ENCODE measurements around the gene FOXP2. TPM values are rescaled to one million over a fixed set of nuclear protein-coding genes. Genes with fewer than 3 reads are reported as not detected.

FOXP2 gene
- polyA plus RNA-seq, 2 of the 4 experiments (the other 2 are of a cell fraction): 0.05 TPM; not detected in 1

DNA sequence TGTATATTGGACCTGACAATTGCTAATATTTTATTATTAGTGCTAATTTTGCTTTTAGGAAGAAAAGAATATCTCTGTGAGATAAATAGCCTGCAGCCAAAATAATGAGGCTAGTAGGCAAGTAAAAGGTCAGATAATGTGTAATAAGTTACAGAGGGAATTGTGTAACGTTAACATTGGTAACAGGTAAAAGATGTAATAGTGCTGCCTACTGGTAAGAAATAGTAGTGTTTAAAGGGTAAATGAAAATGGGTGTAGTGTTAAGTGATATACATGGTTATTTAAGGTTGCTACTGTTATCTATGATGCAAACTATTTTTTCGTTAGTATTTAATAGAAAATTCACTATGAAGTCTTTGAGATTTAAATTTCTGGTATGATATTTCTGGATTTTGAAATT, 9.2 kb upstream of the FOXP2 start (continued):
- TF ChIP-seq, protein P1, sequence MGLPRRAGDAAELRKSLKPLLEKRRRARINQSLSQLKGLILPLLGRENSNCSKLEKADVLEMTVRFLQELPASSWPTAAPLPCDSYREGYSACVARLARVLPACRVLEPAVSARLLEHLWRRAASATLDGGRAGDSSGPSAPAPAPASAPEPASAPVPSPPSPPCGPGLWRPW (IDR thresholded peaks at IDR 0.05): no peak
- TF ChIP-seq HDAC2 (IDR thresholded peaks at IDR 0.05) (no peak), ZFP36 (IDR thresholded peaks at IDR 0.05; ENCODE audit: borderline replicate concordance, partially characterized antibody) (no peak), HEYL (CRISPR knock-in tag; IDR thresholded peaks at IDR 0.05) (no peak), NR3C1 (IDR thresholded peaks at IDR 0.05) (no peak), PHF8 (IDR thresholded peaks at IDR 0.05; ENCODE audit: borderline replicate concordance, low read depth) (no peak), SMC3 (IDR thresholded peaks at IDR 0.05) (peak; percentile 49; the same call in 1 of the 3 replicates), CEBPB (IDR thresholded peaks at IDR 0.05) (peak; percentile 42 to 61; a peak in 3 of 4 replicates)
- TF ChIP-seq, protein P2, sequence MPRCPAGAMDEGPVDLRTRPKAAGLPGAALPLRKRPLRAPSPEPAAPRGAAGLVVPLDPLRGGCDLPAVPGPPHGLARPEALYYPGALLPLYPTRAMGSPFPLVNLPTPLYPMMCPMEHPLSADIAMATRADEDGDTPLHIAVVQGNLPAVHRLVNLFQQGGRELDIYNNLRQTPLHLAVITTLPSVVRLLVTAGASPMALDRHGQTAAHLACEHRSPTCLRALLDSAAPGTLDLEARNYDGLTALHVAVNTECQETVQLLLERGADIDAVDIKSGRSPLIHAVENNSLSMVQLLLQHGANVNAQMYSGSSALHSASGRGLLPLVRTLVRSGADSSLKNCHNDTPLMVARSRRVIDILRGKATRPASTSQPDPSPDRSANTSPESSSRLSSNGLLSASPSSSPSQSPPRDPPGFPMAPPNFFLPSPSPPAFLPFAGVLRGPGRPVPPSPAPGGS (IDR thresholded peaks at IDR 0.05): no peak

DNA sequence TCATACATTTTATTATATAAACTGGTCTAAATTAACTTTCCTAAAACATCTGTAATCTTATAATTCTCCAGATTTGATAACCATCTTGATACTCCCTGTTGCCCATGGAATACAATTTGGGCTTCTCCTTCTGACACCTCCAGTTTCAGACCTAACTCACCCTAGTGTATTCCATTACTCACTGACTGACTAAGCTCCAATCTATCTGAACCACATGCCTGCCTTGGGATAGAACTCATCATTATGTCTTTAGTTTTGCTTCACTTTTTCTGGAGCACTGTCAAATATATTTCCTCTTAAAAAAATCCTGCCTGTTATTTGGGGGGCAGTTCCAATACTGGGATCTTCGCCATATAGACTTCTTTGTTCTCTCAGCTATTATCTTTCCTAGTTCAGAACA, 4.9 kb upstream of the FOXP2 start:
- Histone ChIP-seq H3K27ac (no peak overlapping the region), H3K4me1 (peaks cover 4% of the 10 kb centered on the region; the same call in 2 of the 3 replicates), H3K4me2 (no peak overlapping the region), H3K4me3 (no peak overlapping the region), H3K9me3 (no peaks in the 10 kb centered on the region)
- POLR2A ChIA-PET: no interaction called here
- TF ChIP-seq NR3C1 (IDR thresholded peaks at IDR 0.05): no peak
- TF ChIP-seq, protein P3, sequence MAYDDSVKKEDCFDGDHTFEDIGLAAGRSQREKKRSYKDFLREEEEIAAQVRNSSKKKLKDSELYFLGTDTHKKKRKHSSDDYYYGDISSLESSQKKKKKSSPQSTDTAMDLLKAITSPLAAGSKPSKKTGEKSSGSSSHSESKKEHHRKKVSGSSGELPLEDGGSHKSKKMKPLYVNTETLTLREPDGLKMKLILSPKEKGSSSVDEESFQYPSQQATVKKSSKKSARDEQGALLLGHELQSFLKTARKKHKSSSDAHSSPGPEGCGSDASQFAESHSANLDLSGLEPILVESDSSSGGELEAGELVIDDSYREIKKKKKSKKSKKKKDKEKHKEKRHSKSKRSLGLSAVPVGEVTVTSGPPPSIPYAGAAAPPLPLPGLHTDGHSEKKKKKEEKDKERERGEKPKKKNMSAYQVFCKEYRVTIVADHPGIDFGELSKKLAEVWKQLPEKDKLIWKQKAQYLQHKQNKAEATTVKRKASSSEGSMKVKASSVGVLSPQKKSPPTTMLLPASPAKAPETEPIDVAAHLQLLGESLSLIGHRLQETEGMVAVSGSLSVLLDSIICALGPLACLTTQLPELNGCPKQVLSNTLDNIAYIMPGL (CRISPR knock-in tag; IDR thresholded peaks at IDR 0.05; ENCODE audit: borderline replicate concordance): no peak
- no peak for TF ChIP-seq ESRRA (IDR thresholded peaks at IDR 0.05; ENCODE audit: borderline replicate concordance, low read length)
- TF ChIP-seq, protein P4, sequence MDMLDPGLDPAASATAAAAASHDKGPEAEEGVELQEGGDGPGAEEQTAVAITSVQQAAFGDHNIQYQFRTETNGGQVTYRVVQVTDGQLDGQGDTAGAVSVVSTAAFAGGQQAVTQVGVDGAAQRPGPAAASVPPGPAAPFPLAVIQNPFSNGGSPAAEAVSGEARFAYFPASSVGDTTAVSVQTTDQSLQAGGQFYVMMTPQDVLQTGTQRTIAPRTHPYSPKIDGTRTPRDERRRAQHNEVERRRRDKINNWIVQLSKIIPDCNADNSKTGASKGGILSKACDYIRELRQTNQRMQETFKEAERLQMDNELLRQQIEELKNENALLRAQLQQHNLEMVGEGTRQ (IDR thresholded peaks at IDR 0.05): no peak
- TF ChIP-seq RNF2 (IDR thresholded peaks at IDR 0.05; ENCODE audit: borderline replicate concordance, low read depth): no peak
- no peak for TF ChIP-seq NPAS2 (CRISPR knock-in tag; IDR thresholded peaks at IDR 0.05; ENCODE audit: borderline replicate concordance)
- no peak for TF ChIP-seq RCOR1 (IDR thresholded peaks at IDR 0.05; ENCODE audit: low read depth, low read length)
- TF ChIP-seq ZFP36 (IDR thresholded peaks at IDR 0.05; ENCODE audit: borderline replicate concordance, partially characterized antibody): no peak
- no peak for TF ChIP-seq HOXB5 (CRISPR knock-in tag; IDR thresholded peaks at IDR 0.05)
- FAIRE-seq: no peak
- no peak for DNase-seq (ENCODE audit: low read depth in 1 of 2, low spot score in 1 of 2)
- CTCF ChIA-PET: no interaction called here
- 42% methylated on average over 1 of the region's 1 CpG for WGBS (ENCODE audit: missing lambda C conversion rate)
- no peak for ATAC-seq

DNA sequence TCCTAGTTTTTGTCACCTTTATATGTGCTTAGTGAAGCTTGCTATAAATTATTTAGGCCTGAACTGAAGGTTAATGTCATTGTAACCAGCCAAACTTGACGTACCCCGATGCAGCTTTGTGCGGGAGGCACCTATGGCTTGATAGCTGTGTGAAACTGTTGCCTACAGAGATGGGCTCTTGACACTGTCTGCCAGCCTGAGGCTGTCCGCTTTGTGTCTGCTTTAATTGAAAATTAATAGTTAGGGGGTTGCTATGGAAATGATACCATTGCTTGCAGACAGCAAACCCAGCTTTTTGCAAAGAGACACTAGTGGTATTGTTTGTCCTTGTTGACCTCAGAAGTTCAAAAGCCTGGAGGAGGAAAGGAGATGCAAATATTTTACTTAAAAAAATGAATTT, 2.1 kb upstream of the FOXP2 start:
- DNase-seq (ENCODE audit: low read depth in 1 of 2, low spot score in 1 of 2): no peak
- WGBS (ENCODE audit: missing lambda C conversion rate): 83% methylated on average over 4 of the region's 4 CpGs
- no peak for ATAC-seq
- POLR2A ChIA-PET: no interaction called here
- no peaks in the 10 kb centered on the region for H3K9me3 ChIP-seq
- H3K4me3 ChIP-seq: no peak overlapping the region
- H3K4me1 ChIP-seq: peaks cover 17% of the 10 kb centered on the region
- CTCF ChIA-PET: no interaction called here
- TF ChIP-seq, protein P5, sequence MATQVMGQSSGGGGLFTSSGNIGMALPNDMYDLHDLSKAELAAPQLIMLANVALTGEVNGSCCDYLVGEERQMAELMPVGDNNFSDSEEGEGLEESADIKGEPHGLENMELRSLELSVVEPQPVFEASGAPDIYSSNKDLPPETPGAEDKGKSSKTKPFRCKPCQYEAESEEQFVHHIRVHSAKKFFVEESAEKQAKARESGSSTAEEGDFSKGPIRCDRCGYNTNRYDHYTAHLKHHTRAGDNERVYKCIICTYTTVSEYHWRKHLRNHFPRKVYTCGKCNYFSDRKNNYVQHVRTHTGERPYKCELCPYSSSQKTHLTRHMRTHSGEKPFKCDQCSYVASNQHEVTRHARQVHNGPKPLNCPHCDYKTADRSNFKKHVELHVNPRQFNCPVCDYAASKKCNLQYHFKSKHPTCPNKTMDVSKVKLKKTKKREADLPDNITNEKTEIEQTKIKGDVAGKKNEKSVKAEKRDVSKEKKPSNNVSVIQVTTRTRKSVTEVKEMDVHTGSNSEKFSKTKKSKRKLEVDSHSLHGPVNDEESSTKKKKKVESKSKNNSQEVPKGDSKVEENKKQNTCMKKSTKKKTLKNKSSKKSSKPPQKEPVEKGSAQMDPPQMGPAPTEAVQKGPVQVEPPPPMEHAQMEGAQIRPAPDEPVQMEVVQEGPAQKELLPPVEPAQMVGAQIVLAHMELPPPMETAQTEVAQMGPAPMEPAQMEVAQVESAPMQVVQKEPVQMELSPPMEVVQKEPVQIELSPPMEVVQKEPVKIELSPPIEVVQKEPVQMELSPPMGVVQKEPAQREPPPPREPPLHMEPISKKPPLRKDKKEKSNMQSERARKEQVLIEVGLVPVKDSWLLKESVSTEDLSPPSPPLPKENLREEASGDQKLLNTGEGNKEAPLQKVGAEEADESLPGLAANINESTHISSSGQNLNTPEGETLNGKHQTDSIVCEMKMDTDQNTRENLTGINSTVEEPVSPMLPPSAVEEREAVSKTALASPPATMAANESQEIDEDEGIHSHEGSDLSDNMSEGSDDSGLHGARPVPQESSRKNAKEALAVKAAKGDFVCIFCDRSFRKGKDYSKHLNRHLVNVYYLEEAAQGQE (IDR thresholded peaks at IDR 0.05): no peak
- TF ChIP-seq TFCP2L1 (CRISPR knock-in tag; IDR thresholded peaks at IDR 0.05) (no peak), NR3C1 (IDR thresholded peaks at IDR 0.05) (no peak), KDM5A (IDR thresholded peaks at IDR 0.05) (no peak), RCOR1 (IDR thresholded peaks at IDR 0.05; ENCODE audit: low read depth, low read length) (no peak), KDM1A (IDR thresholded peaks at IDR 0.05; ENCODE audit: low read depth) (no peak), HEYL (CRISPR knock-in tag; IDR thresholded peaks at IDR 0.05) (no peak), GATA3 (IDR thresholded peaks at IDR 0.05; ENCODE audit: borderline replicate concordance) (no peak), HOXB5 (CRISPR knock-in tag; IDR thresholded peaks at IDR 0.05) (no peak), ZSCAN20 (CRISPR knock-in tag; IDR thresholded peaks at IDR 0.05) (no peak), JUN (IDR thresholded peaks at IDR 0.05) (no peak), HDAC2 (IDR thresholded peaks at IDR 0.05) (no peak), CBX2 (IDR thresholded peaks at IDR 0.05; ENCODE audit: borderline replicate concordance, low read depth) (no peak), POLR2A (IDR thresholded peaks at IDR 0.05; ENCODE audit: low read length) (no peak)
- TF ChIP-seq, protein P1 (IDR thresholded peaks at IDR 0.05): no peak
- TF ChIP-seq, protein P6, sequence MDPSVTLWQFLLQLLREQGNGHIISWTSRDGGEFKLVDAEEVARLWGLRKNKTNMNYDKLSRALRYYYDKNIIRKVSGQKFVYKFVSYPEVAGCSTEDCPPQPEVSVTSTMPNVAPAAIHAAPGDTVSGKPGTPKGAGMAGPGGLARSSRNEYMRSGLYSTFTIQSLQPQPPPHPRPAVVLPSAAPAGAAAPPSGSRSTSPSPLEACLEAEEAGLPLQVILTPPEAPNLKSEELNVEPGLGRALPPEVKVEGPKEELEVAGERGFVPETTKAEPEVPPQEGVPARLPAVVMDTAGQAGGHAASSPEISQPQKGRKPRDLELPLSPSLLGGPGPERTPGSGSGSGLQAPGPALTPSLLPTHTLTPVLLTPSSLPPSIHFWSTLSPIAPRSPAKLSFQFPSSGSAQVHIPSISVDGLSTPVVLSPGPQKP (IDR thresholded peaks at IDR 0.05; ENCODE audit: low read depth, low read length): no peak
- no peak overlapping the region for H3K27ac ChIP-seq
- no peak overlapping the region for H3K4me2 ChIP-seq
- no peak for FAIRE-seq
